ENCODE data around the gene PEF1. TPM values are rescaled to one million over a fixed set of nuclear protein-coding genes. Genes with fewer than 3 reads are reported as not detected.

Gene PEF1
- total and polyA plus RNA-seq, 9 donors: 31.7 to 65.2 (median 58.2) TPM

DNA sequence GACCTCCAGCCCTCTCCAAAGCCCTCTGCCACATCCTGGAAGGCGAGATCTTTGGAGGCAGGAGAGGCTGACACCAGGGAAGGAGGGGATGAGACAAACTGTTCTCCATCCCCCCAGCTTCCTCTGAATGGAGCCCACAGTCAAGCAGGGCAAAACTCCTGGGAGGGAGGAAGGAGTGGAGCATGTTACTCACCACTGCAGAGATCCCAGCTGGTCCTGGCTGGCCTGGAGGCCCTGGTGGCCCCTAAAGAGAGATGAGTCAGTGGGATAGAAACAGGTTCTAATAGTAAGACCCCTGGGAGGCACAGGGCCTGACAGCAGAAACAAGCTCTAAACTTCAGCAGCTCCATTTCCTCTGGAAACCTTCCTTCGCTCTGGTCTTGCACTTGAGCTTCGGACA, 14.0 kb upstream of the PEF1 start:
- no peaks in the 10 kb centered on the region for H3K27me3 ChIP-seq
- 83 to 92% (median 89%) methylated on average over 3 of the region's 3 CpGs for WGBS, 3 donors
- no peaks in the 10 kb centered on the region for H3K4me1 ChIP-seq (ENCODE audit: insufficient read depth)
- no peak overlapping the region for H3K27ac ChIP-seq
- H3K36me3 ChIP-seq: no peaks in the 10 kb centered on the region
- intact Hi-C loops (cut with DNase I): no loop called here
- H3K4me3 ChIP-seq: no peak overlapping the region
- H3K9me3 ChIP-seq: no peaks in the 10 kb centered on the region
- no peak for DNase-seq
- TF ChIP-seq, protein P1, sequence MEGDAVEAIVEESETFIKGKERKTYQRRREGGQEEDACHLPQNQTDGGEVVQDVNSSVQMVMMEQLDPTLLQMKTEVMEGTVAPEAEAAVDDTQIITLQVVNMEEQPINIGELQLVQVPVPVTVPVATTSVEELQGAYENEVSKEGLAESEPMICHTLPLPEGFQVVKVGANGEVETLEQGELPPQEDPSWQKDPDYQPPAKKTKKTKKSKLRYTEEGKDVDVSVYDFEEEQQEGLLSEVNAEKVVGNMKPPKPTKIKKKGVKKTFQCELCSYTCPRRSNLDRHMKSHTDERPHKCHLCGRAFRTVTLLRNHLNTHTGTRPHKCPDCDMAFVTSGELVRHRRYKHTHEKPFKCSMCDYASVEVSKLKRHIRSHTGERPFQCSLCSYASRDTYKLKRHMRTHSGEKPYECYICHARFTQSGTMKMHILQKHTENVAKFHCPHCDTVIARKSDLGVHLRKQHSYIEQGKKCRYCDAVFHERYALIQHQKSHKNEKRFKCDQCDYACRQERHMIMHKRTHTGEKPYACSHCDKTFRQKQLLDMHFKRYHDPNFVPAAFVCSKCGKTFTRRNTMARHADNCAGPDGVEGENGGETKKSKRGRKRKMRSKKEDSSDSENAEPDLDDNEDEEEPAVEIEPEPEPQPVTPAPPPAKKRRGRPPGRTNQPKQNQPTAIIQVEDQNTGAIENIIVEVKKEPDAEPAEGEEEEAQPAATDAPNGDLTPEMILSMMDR (IDR thresholded peaks at IDR 0.05): no peak
- TF ChIP-seq EP300 (IDR thresholded peaks at IDR 0.05) (no peak), POLR2A (IDR thresholded peaks at IDR 0.05) (no peak)

DNA sequence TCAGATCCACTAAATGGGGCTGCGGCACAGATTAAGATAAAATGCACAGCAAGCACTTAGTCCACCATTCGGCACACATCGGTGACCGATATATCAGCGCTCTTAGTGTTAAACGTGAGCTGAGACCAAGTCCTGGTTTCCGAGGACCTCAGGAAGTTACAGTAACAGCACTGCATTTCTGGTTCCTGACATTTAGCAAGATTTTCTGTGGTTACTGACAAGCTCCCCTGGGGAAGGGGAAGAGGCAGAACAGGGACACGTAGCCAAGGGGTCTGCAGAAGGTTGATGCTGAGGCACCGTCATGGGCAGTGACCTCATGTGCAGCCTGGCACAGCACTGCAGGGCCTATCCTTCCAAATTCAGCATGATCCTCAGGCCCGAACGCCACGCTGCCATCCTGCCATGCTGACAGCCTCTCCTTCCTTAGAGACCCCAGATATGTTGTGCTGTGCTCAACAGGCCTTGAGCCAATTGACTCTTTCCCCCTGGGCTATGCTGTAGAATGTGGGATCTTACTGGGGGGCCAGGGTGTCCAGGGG, 13.4 kb upstream of the PEF1 start:
- DNase-seq: no peak
- H3K36me3 ChIP-seq: no peaks in the 10 kb centered on the region
- 89 to 91% (median 89%) methylated on average over 12 of the region's 12 CpGs for WGBS, 3 donors
- H3K4me1 ChIP-seq (ENCODE audit: insufficient read depth): no peaks in the 10 kb centered on the region
- H3K9me3 ChIP-seq: no peaks in the 10 kb centered on the region
- no peak overlapping the region for H3K27ac ChIP-seq
- H3K27me3 ChIP-seq: no peaks in the 10 kb centered on the region
- H3K4me3 ChIP-seq: no peak overlapping the region
- intact Hi-C loops (cut with DNase I): no loop called here
- TF ChIP-seq, protein P1 (IDR thresholded peaks at IDR 0.05): no peak
- TF ChIP-seq EP300 (IDR thresholded peaks at IDR 0.05) (no peak), POLR2A (IDR thresholded peaks at IDR 0.05) (no peak)

DNA sequence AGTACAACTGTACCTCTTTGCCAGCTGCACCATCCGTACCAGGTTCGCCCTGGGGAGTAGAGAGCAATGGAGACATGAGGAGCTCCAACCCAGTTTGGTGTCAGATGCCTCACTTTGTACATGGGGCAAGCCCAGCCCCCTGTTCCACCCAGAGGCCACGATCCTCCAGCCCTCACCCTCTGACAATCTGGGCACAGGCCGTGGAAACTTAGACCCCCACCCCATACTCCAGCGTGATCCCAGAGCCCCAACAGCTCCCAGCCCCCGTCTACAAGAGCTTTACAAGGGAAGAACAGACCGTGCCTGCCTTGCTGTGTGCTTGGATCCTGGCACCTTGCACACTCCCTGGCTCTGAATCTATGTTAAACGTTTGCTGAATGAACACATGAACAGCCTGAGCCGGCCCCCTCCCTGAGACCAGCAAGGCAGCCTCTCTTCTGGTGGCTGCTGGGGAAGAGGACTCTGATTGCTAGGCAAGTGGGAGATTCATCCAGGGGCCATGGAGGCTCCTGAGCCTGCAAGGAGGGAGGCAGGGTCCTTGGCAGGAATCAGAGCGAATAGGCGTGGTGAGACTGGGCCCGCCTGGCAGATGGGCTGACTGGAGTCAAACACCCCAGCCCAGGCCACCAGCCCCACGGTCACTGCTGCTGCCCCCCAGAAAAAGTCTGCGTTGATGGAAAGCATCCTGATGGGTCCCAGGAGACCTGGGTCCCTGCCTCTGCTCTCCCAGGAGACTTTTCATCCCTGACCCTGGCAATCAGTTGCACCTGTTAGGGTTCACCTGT, 12.5 kb upstream of the PEF1 start:
- Histone ChIP-seq H3K4me3 (no peak overlapping the region), H3K9me3 (no peaks in the 10 kb centered on the region), H3K4me1 (ENCODE audit: insufficient read depth) (no peaks in the 10 kb centered on the region), H3K27ac (no peak overlapping the region), H3K36me3 (no peaks in the 10 kb centered on the region), H3K27me3 (no peaks in the 10 kb centered on the region)
- TF ChIP-seq EP300 (IDR thresholded peaks at IDR 0.05) (no peak), POLR2A (IDR thresholded peaks at IDR 0.05) (no peak)
- TF ChIP-seq, protein P1 (IDR thresholded peaks at IDR 0.05): no peak
- WGBS, 3 donors: 66 to 78% (median 76%) methylated on average over 14 of the region's 14 CpGs
- intact Hi-C loops (cut with DNase I): no loop called here
- DNase-seq: no peak

DNA sequence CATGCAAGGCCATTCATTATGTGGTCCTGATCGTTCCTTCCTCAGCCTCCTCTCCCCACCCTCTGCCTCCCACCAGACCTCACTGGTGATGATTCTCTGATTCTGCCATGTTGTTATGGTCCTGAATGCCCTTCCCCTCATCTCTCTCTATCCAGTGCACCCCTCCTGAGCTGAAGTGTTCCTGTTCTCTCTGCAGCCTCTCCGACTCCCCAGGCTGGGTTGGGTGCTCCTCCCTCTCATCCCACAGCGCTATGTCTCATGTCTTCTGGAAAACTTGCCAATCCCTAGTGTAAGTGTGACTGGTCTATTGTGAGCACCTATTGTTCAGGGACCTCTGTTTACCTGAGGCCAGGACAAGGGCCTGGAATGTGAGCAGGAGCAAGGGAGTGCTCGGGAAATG, 11.1 kb upstream of the PEF1 start:
- Histone ChIP-seq H3K36me3 (no peaks in the 10 kb centered on the region), H3K27ac (no peak overlapping the region), H3K4me3 (no peak overlapping the region), H3K27me3 (no peaks in the 10 kb centered on the region), H3K4me1 (ENCODE audit: insufficient read depth) (no peaks in the 10 kb centered on the region), H3K9me3 (no peaks in the 10 kb centered on the region)
- TF ChIP-seq, protein P1 (IDR thresholded peaks at IDR 0.05): no peak
- no peak for TF ChIP-seq EP300 (IDR thresholded peaks at IDR 0.05)
- TF ChIP-seq POLR2A (IDR thresholded peaks at IDR 0.05): no peak
- WGBS, 3 donors: 67 to 76% (median 70%) methylated on average over 4 of the region's 4 CpGs
- no peak for DNase-seq
- intact Hi-C loops (cut with DNase I): no loop called here

All from ovary (tissue), 9 donors.